MM.1S (cell line): ENCODE data around the gene MAML3.

Experiments
- EZH2 ChIP-seq: fragments of 300-600 bp; sonication (generic); optimal IDR thresholded peaks from 2 replicates; pipeline ENCODE3; 2017; ENCODE audit warnings: low read depth, mild to moderate bottlenecking, antibody characterized with exemption, low read length, mixed read lengths
- TF ChIP-seq, protein P1 (sequence below): fragments of 300-600 bp; sonication (generic); IDR thresholded peaks from 2 replicates; pipeline ENCODE4 v1.5.1; 2016; ENCODE audit warnings: antibody characterized with exemption, low read length, mixed read lengths

DNA sequence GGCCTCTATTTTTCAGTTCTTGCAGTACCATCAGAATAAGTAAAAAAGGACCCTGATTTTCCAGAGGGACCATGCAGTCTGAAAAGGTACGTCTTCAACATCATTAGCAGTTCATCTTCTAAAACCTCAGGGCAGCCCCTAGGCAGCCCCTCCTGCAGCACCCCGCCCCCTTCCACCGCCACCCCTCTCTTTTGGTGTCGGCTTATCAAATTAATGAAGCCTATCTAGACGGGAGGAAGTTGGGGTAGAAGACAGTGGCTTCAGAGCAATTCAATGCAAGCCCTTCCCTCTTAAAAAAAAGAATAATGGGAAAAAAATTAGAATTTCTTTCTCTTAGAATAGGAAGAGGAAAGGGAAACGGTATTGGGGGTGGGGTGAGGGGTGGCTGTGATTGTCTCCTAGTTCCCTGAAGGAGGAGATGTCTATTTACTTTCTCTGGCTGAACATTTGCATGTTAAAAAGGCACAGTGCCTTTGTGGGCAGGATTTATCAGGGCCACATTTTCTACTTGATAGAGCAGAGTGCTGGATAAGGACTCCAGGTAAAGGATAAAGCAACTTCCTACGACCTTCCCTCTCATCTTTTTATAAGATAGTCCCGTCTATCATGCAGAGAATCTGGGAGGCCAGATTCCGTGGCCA lies 329.0 kb downstream of the MAML3 start:
- TF ChIP-seq, protein P1, sequence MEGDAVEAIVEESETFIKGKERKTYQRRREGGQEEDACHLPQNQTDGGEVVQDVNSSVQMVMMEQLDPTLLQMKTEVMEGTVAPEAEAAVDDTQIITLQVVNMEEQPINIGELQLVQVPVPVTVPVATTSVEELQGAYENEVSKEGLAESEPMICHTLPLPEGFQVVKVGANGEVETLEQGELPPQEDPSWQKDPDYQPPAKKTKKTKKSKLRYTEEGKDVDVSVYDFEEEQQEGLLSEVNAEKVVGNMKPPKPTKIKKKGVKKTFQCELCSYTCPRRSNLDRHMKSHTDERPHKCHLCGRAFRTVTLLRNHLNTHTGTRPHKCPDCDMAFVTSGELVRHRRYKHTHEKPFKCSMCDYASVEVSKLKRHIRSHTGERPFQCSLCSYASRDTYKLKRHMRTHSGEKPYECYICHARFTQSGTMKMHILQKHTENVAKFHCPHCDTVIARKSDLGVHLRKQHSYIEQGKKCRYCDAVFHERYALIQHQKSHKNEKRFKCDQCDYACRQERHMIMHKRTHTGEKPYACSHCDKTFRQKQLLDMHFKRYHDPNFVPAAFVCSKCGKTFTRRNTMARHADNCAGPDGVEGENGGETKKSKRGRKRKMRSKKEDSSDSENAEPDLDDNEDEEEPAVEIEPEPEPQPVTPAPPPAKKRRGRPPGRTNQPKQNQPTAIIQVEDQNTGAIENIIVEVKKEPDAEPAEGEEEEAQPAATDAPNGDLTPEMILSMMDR, result no peak
- no peak for TF ChIP-seq EZH2
